Thyroid gland (tissue), 4 donors: ENCODE data around the gene POR.
"Not testable (repeated sequence)": the region's sequence is repeated elsewhere in the genome, so short reads cannot be mapped to it uniquely, and the experiment has no call there.

ENCODE experiments used
- CTCF ChIP-seq, 6 experiments: fragments of 200-600 bp in 3 of 6; fragments of 450-650 bp in 3 of 6; sonication (generic) in 3 of 6; IDR thresholded peaks; one replicate each; pipeline ENCODE4 v1.5.1; 2016 to 2019; ENCODE audit warnings: antibody characterized with exemption in 6 of 6, mild to moderate bottlenecking in 2 of 6, inconsistent platforms in 1 of 6, moderate library complexity in 1 of 6
- POLR2A ChIP-seq, 2 donors: fragments of 450-650 bp; IDR thresholded peaks; one replicate each; pipeline ENCODE4 v1.6.1; 2017; ENCODE audit warnings: antibody characterized with exemption in 2 of 2, mild to moderate bottlenecking in 2 of 2, moderate library complexity in 1 of 2

- TF ChIP-seq CTCF, POLR2A (IDR thresholded peaks at IDR 0.05): not testable (repeated sequence)
Observed at GRCh38 chr7:76005004-76005403, 90.0 kb downstream of the POR start.
